MCF 10A (cell line): Measurements from ENCODE around the gene CBY1. TPM values are rescaled to one million over a fixed set of nuclear protein-coding genes. Genes with fewer than 3 reads are reported as not detected.

Experiments used
- BruUV-seq: library from RNA; stranded (reverse); fragments of 400-500 nt; replicated peaks from 2 replicates; lab custom pipeline; 2021; lab: Mats Ljungman, UMichigan
- CTCF ChIA-PET: fragments of 300-600 bp; sonication (Branson Sonifier 250); formaldehyde crosslinking; extraction: SDS; loops from one replicate; lab custom pipeline; 2021; ENCODE audit warnings: antibody characterized with exemption, inconsistent platforms; lab: Yijun Ruan, JAX
- POLR2A ChIA-PET: fragments of 300-600, 350-650 bp; sonication (Branson Sonifier 250); formaldehyde crosslinking; extraction: SDS; loops from one replicate; lab custom pipeline; 2020; ENCODE audit warnings: antibody characterized with exemption, inconsistent platforms; lab: Yijun Ruan, JAX
- DNase-seq: peaks from one replicate; pipeline ENCODE4 v3.0.0-alpha.2; 2018; ENCODE audit not compliant: unreplicated experiment
- H3K27ac Mint-ChIP-seq: one replicate; pipeline ENCODE4 v1.8.0; 2022; ENCODE audit warnings: mild to moderate bottlenecking, low read depth, mixed read lengths; ENCODE audit not compliant: unreplicated experiment
- H3K27me3 Mint-ChIP-seq: one replicate; pipeline ENCODE4 v1.8.0; 2022; ENCODE audit warnings: mixed read lengths; ENCODE audit not compliant: insufficient read depth, unreplicated experiment
- H3K36me3 Mint-ChIP-seq: one replicate; pipeline ENCODE4 v1.8.0; 2022; ENCODE audit warnings: mild to moderate bottlenecking, moderate library complexity, mixed read lengths; ENCODE audit not compliant: insufficient read depth, unreplicated experiment
- H3K4me1 Mint-ChIP-seq: one replicate; pipeline ENCODE4 v1.8.0; 2022; ENCODE audit warnings: mixed read lengths; ENCODE audit not compliant: insufficient read depth, unreplicated experiment
- H3K4me3 Mint-ChIP-seq: one replicate; pipeline ENCODE4 v1.8.0; 2022; ENCODE audit warnings: mild to moderate bottlenecking, moderate library complexity, mixed read lengths; ENCODE audit not compliant: unreplicated experiment
- H3K9me3 Mint-ChIP-seq: one replicate; pipeline ENCODE4 v1.8.0; 2022; ENCODE audit warnings: mixed read lengths; ENCODE audit not compliant: unreplicated experiment
- intact Hi-C: fragments of 100-400 bp; cut with micrococcal nuclease; formaldehyde crosslinking; loops from 2 replicates; pipeline ENCODE4 v1.14.1; 2022
- total RNA-seq: library from RNA; stranded (reverse); gene quantifications from 2 replicates; pipeline ENCODE4 v1.2.3, GENCODE V29; 2022
- TF ChIP-seq, protein P1 (sequence below): fragments of 200-600 bp; IDR thresholded peaks from one replicate; pipeline ENCODE4 v1.8.0; 2022; ENCODE audit warnings: antibody characterized with exemption, mild to moderate bottlenecking; ENCODE audit not compliant: unreplicated experiment

Gene CBY1
- total RNA-seq, 1 experiment from 2014 or later = 40.6 TPM

DNA sequence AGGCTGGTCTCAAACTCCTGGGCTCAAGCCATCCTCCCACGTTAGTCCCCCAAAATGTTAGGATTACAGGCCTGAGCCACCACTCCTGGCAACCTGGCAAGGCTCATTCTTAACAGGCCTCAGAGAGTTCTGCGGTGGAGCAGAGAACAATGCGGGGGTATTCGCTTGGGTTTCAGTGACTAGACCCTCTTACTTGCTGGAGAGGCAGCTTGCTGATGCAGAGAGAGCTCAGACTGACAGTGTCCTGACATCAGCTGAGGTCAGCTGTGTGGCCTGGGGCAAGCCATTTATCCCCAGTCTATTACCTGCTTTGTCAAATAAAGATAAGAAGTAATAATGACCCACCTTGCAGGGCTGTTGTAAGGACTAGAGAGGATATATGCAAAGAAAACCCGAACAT lies 46.2 kb upstream of the CBY1 start:
- TF ChIP-seq, protein P1, sequence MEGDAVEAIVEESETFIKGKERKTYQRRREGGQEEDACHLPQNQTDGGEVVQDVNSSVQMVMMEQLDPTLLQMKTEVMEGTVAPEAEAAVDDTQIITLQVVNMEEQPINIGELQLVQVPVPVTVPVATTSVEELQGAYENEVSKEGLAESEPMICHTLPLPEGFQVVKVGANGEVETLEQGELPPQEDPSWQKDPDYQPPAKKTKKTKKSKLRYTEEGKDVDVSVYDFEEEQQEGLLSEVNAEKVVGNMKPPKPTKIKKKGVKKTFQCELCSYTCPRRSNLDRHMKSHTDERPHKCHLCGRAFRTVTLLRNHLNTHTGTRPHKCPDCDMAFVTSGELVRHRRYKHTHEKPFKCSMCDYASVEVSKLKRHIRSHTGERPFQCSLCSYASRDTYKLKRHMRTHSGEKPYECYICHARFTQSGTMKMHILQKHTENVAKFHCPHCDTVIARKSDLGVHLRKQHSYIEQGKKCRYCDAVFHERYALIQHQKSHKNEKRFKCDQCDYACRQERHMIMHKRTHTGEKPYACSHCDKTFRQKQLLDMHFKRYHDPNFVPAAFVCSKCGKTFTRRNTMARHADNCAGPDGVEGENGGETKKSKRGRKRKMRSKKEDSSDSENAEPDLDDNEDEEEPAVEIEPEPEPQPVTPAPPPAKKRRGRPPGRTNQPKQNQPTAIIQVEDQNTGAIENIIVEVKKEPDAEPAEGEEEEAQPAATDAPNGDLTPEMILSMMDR = no peak
- Mint-ChIP-seq H3K27me3 (no peaks in the 10 kb centered on the region), H3K36me3 (peaks cover 6% of the 10 kb centered on the region), H3K27ac (no peak overlapping the region), H3K9me3 (no peaks in the 10 kb centered on the region), H3K4me1 (peaks cover 10% of the 10 kb centered on the region), H3K4me3 (no peak overlapping the region)
- BruUV-seq = no TSS peak
- intact Hi-C loops = no loop called here
- DNase-seq = no peak
- CTCF ChIA-PET = no interaction called here
- POLR2A ChIA-PET = no interaction called here

DNA sequence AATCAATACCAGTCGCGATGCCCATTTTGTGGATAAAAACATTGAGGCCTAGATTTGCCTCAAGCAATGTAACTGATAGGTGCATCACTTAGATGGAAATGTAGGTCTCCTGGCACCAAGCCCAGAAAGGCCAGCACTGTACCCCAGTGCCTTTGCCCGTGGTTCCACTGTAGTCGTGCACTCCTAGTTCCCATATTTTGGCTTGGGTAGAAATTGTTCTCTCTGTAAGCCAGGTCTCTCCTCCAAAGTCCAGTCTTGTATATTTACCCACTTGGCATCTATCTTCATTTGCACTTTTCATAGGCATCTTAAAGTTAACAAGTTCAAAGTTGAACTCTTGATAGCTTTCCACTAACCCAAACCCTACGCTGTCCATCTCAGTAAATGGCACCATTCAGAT lies 44.9 kb upstream of the CBY1 start:
- DNase-seq = no peak
- H3K27me3 Mint-ChIP-seq = no peaks in the 10 kb centered on the region
- no peak overlapping the region for H3K27ac Mint-ChIP-seq
- no peak overlapping the region for H3K4me3 Mint-ChIP-seq
- no peaks in the 10 kb centered on the region for H3K9me3 Mint-ChIP-seq
- TF ChIP-seq, protein P1 = no peak
- POLR2A ChIA-PET = no interaction called here
- H3K4me1 Mint-ChIP-seq = peaks cover 2% of the 10 kb centered on the region
- H3K36me3 Mint-ChIP-seq = peaks cover 12% of the 10 kb centered on the region
- intact Hi-C loops = no loop called here
- BruUV-seq = no TSS peak
- CTCF ChIA-PET = no interaction called here

- H3K4me1 Mint-ChIP-seq = no peaks in the 10 kb centered on the region
Observed at GRCh38 chr22:38612217-38613006, 44.0 kb upstream of the CBY1 start.

DNA sequence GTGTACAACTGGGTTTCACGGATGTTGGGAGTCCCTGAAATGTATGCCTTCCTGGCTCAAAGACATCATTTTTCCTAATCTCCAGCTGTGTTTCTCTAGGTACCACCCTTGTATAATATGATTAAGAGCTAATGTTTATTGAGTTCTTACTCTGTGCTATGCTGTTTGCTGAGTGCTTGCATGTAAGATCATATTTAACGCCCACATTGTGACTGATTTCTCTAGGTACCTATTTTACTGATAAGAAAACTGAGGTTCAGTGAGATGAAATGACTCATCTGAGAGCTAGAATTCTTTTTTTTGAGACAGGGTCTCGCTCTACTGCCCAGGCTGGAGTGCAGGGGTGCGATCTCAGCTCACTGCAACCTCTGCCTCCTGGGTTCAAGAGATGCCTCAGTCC lies 42.9 kb upstream of the CBY1 start:
- DNase-seq = no peak
- Mint-ChIP-seq H3K4me1 (no peaks in the 10 kb centered on the region), H3K27me3 (no peaks in the 10 kb centered on the region), H3K27ac (no peak overlapping the region), H3K36me3 (peaks cover 22% of the 10 kb centered on the region), H3K9me3 (no peaks in the 10 kb centered on the region), H3K4me3 (no peak overlapping the region)
- POLR2A ChIA-PET = interaction anchor here (0.8 kb wide), 1 partner anchor 61 kb away, joined by 4 read pairs; no protein-coding TSS in a partner anchor
- intact Hi-C loops = no loop called here
- CTCF ChIA-PET = interaction anchor here (0.9 kb wide), 1 partner anchor 14 kb away, joined by 3 read pairs; no protein-coding TSS in a partner anchor
- BruUV-seq = no TSS peak
- TF ChIP-seq, protein P1 = no peak

More at GRCh38 chr22:38612217-38613006, 44.0 kb upstream of the CBY1 start:
- intact Hi-C loops = no loop called here
- DNase-seq = no peak
- Mint-ChIP-seq H3K27me3 (no peaks in the 10 kb centered on the region), H3K4me3 (no peak overlapping the region), H3K9me3 (no peaks in the 10 kb centered on the region), H3K27ac (no peak overlapping the region), H3K36me3 (peaks cover 13% of the 10 kb centered on the region)
- no TSS peak for BruUV-seq
- TF ChIP-seq, protein P1 = no peak
- CTCF ChIA-PET = no interaction called here
- POLR2A ChIA-PET = interaction anchor here (0.7 kb wide), 1 partner anchor 57 kb away, joined by 4 read pairs; no protein-coding TSS in a partner anchor
